A549 treated with RU486 at 1 μM for 4 hours (cell line): ENCODE measurements around the gene EFCAB3. TPM values are rescaled to one million over a fixed set of nuclear protein-coding genes. Genes with fewer than 3 reads are reported as not detected.

ENCODE experiments used
- total RNA-seq: library from RNA; stranded (reverse); fragments of 200-300 nt; extraction: Qiagen RNA extraction; gene quantifications from 5 replicates; pipeline ENCODE4 v1.2.3, GENCODE V29; 2022; ENCODE audit warnings: low read depth

EFCAB3 gene
- total RNA-seq, result 0.12 TPM in 1 of 5 replicates, not detected in the others

DNA sequence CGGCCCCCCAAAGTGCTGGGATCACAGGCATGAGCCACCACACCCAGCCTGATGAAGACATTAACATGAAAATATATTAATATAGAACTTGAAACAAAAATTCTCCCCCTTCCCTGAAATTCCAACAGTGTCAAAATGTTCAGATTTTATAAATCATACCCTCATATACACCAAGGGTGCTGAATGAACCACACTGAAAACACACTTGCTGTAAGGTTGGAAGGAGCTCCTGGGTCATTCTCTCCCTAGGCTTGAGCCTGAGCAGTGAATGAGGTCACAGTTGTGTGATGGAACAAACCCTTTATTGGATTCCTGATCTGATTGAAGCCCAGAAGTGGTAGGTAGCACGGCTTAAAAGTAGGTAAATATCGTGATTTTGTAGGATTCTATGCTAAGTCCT lies at the start of gene EFCAB3:
EFCAB3 (plus strand) TSS at position 301 of the 400 bp plus-strand sequence. CDS start 2,427 bp downstream, outside the sequence.

DNA sequence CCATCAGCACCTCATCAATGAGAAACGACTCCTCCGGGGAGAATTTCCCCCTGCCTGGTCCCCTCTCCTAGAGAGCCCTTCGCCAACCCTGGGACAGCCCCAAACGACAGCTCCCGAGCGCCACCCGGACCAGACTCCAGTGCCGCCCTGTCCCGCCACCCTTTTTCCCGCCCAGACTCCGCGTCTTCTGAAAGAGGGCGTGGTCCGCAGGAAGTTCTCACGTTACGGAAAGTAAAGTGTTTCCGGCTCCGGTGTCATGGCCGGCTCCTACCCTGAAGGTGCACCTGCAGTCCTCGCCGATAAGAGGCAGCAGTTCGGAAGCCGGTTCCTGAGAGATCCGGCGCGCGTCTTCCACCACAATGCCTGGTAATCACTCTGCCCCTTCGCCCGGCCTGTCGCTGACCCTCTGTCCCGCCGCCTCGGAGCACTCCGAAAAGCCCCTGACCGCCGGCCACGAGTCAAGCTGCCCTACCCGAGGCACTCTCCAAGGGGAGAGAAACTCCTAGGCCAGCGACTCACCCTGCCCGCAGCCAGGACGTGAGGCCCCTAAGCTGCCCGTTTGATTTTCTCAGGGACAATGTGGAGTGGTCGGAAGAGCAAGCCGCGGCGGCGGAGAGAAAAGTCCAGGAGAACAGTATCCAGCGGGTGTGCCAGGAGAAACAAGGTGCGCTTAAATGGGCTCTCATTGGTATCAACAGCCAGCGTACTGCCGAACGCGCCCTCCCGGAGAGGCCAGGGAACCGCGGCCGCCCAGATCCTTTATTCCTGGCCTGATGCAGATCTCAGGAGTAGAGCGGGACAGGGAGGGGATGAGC lies 43.5 kb downstream of the EFCAB3 start, which contains the start of gene METTL2A:
METTL2A (plus strand) TSS at position 251 of the 815 bp plus-strand sequence; CDS start at position 257, 6 bp downstream.

Other genes with a start within 250 kb of the EFCAB3 start
- gene METTL2A, start 43.3 kb downstream of the EFCAB3 start, total RNA-seq, result 24.4 to 31.9 TPM (median 30.1 TPM) in 5 replicates
- gene TLK2, start 98.3 kb downstream of the EFCAB3 start, total RNA-seq, result 30.0 to 42.7 TPM (median 34.8 TPM) in 5 replicates
- 35.6 to 64.2 TPM (median 46.2 TPM) in 5 replicates for gene MRC2, start 247.1 kb downstream of the EFCAB3 start, total RNA-seq